Small intestine (tissue), 16 donors: Measurements from ENCODE around the gene PLA2G2A. TPM values are rescaled to one million over a fixed set of nuclear protein-coding genes. Genes with fewer than 3 reads are reported as not detected.

Source experiments
- DNase-seq, 2 donors: peaks; one replicate each; pipeline versions ENCODE4 v3.0.0 to v3.0.0-alpha.2; 2013
- FAIRE-seq: peaks from 2 replicates; lab custom pipeline; 2012; peaks lifted over from hg19 to GRCh38; lab: Jason Lieb, UNC
- H3K27ac ChIP-seq, 3 donors: one replicate each; pipeline ENCODE4 v1.5.1; 2013; ENCODE audit warnings: low read length in 2 of 3, mild to moderate bottlenecking in 2 of 3, control low read depth in 1 of 3, inconsistent platforms in 1 of 3, low read depth in 1 of 3, moderate library complexity in 1 of 3
- H3K27me3 ChIP-seq, 3 donors: one replicate each; pipeline ENCODE4 v1.6.1; 2013; ENCODE audit warnings: low read length in 3 of 3, inconsistent platforms in 1 of 3; ENCODE audit not compliant: control insufficient read depth in 3 of 3, insufficient read depth in 3 of 3
- H3K36me3 ChIP-seq, 3 donors: one replicate each; pipeline ENCODE4 v1.6.1; 2013; ENCODE audit warnings: low read length in 3 of 3, inconsistent platforms in 1 of 3, low read depth in 1 of 3, mild to moderate bottlenecking in 1 of 3, moderate library complexity in 1 of 3; ENCODE audit not compliant: control insufficient read depth in 3 of 3, insufficient read depth in 2 of 3
- H3K4me1 ChIP-seq, 3 donors: one replicate each; pipeline ENCODE4 v1.6.1; 2013; ENCODE audit warnings: low read length in 2 of 3, inconsistent platforms in 1 of 3, low read depth in 1 of 3, mild to moderate bottlenecking in 1 of 3, moderate library complexity in 1 of 3; ENCODE audit not compliant: control insufficient read depth in 3 of 3, insufficient read depth in 2 of 3
- H3K4me3 ChIP-seq, 3 donors: one replicate each; pipeline ENCODE4 v1.5.1; 2013; ENCODE audit warnings: low read length in 3 of 3, control low read depth in 1 of 3, inconsistent platforms in 1 of 3, low read depth in 1 of 3, mild to moderate bottlenecking in 1 of 3, moderate library complexity in 1 of 3
- H3K9me3 ChIP-seq, 2 donors: one replicate each; pipeline ENCODE4 v1.6.1; 2013; ENCODE audit warnings: low read depth in 1 of 2, low read length in 1 of 2; ENCODE audit not compliant: control insufficient read depth in 2 of 2, insufficient read depth in 1 of 2
- WGBS, 3 donors: extraction: QIAGEN DNeasy Blood & Tissue Kit; methylation state at CpG; one replicate each; pipeline ENCODE4 v1.1.7; 2013; 5-methylcytosine and 5-hydroxymethylcytosine counted together
- long read RNA-seq, 10 donors: transcript quantifications; one replicate each; lab custom pipeline, GENCODE V29; 2026
- polyA plus RNA-seq, 4 donors: library from polyadenylated mRNA; stranded (reverse) in 3 of 4; unstranded in 1 of 4; fragments of 200-250 nt in 3 of 4; fragments of 120-200 nt in 1 of 4; gene quantifications; one replicate each; pipeline versions ENCODE4 v1.2.1 to v1.2.3, GENCODE V29; 2013
- donor health status: healthy with polysubstance abuse.
- donor health status: control.
- donor health status: control.
- donor health status: Bipolar disorder and iron deficiency.
- donor health status: healthy.

Gene PLA2G2A
- 1,000 to 10,000 TPM in 1 of 4 donors, 100 to 1,000 TPM in 2, 10 to 100 TPM in 1; 83.6 to 1,925 (median 293) TPM for polyA plus RNA-seq
- long read RNA-seq, donor 1: 0 reads
- long read RNA-seq, donor 2, partial matches to known transcripts: 0 of 2 reads
- long read RNA-seq, donor 2, other reads (novel, unspliced or antisense): 0 of 2 reads
- long read RNA-seq, donor 3, transcript PLA2G2A-202 (5 exons, 974 nt): major isoform, 10 of 12 reads
- long read RNA-seq, donor 3, partial matches to known transcripts: 0 of 12 reads
- long read RNA-seq, donor 3, other reads (novel, unspliced or antisense): 0 of 12 reads
- long read RNA-seq, donor 4, partial matches to known transcripts: 0 of 2 reads
- long read RNA-seq, donor 4, other reads (novel, unspliced or antisense): 0 of 2 reads
- long read RNA-seq, donor 5, transcript PLA2G2A-202 (5 exons, 974 nt): major isoform, 37 of 67 reads
- long read RNA-seq, donor 5, partial matches to known transcripts: 28 of 67 reads
- long read RNA-seq, donor 5, other reads (novel, unspliced or antisense): 0 of 67 reads
- long read RNA-seq, donor 6, transcript PLA2G2A-202 (5 exons, 974 nt): major isoform, 7 of 10 reads
- long read RNA-seq, donor 6, partial matches to known transcripts: 0 of 10 reads
- long read RNA-seq, donor 6, other reads (novel, unspliced or antisense): 0 of 10 reads
- long read RNA-seq, donor 7: 0 reads
- long read RNA-seq, donor 8: 0 reads
- long read RNA-seq, donor 9: 0 reads
- long read RNA-seq, donor 10, transcript PLA2G2A-202 (5 exons, 974 nt): major isoform, 12 of 19 reads
- long read RNA-seq, donor 10, partial matches to known transcripts: 5 of 19 reads
- long read RNA-seq, donor 10, other reads (novel, unspliced or antisense): 0 of 19 reads

GRCh38 chr1:19979494-19979977, at the start of gene PLA2G2A:
Gene PLA2G2A (minus strand): TSS chr1:19979618. CDS start chr1:19978773, 845 bp downstream.
- FAIRE-seq (no peak), DNase-seq (peak in 1 of 2 donors; percentile 33)
- no peaks in the 10 kb centered on the region for H3K9me3 ChIP-seq
- no peak within 1 kb of the TSS for H3K27ac ChIP-seq
- peaks cover 0 to 28% (median 0%) of the 10 kb centered on the region in 3 donors for H3K4me1 ChIP-seq
- 71 to 82% (median 79%) methylated on average over 8 of the region's 8 CpGs for WGBS, 3 donors
- H3K36me3 ChIP-seq: peaks cover 0 to 4% (median 0%) of the 10 kb centered on the region in 3 donors
- H3K4me3 ChIP-seq: no peak within 1 kb of the TSS
- H3K27me3 ChIP-seq: no peaks in the 10 kb centered on the region

DNA sequence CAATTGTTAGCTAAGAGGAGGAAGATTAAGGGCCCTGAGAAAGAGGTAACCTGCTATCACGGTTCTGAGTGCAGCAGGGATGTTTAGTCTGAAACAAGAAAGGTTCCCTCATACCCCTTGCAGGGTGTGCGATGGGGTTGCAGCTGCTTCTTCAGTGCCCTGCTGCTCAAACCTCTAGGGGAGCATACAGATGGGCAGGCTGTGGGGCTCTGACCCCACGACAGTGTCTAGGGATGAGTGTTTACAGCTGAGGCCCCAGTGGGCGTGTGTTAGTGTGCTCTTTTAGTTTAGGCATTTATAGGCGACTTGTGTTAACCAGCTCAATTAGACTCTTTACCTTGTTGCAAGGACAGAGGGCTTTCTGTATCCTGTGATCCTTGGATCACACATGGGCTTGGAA, 49.3 kb upstream of the PLA2G2A start:
- Histone ChIP-seq H3K27ac (no peak overlapping the region), H3K27me3 (peaks cover 0 to 5% (median 0%) of the 10 kb centered on the region in 3 donors), H3K9me3 (peaks cover 0 to under 1% of the 10 kb centered on the region in 2 donors), H3K36me3 (no peaks in the 10 kb centered on the region), H3K4me1 (no peaks in the 10 kb centered on the region), H3K4me3 (no peak overlapping the region)
- FAIRE-seq (no peak), DNase-seq (no peak)
- 71 to 75% (median 71%) methylated on average over 5 of the region's 5 CpGs for WGBS, 3 donors

- Histone ChIP-seq H3K4me3 (no peak overlapping the region), H3K27ac (no peak overlapping the region), H3K36me3 (no peaks in the 10 kb centered on the region), H3K9me3 (peaks cover 0 to 5% of the 10 kb centered on the region in 2 donors), H3K27me3 (peaks cover 0 to 2% (median 0%) of the 10 kb centered on the region in 3 donors), H3K4me1 (no peaks in the 10 kb centered on the region)
- FAIRE-seq: no peak
- no peak for DNase-seq
- 72 to 83% (median 81%) methylated on average over 5 of the region's 5 CpGs for WGBS, 3 donors
These were observed 48.7 kb upstream of the PLA2G2A start for GRCh38 chr1:20028125-20028524.

- Histone ChIP-seq H3K36me3 (no peaks in the 10 kb centered on the region), H3K27me3 (peaks cover 0 to 4% (median 0%) of the 10 kb centered on the region in 3 donors), H3K4me1 (no peaks in the 10 kb centered on the region), H3K4me3 (no peak overlapping the region), H3K27ac (no peak overlapping the region), H3K9me3 (peaks cover 0 to 5% of the 10 kb centered on the region in 2 donors)
- 83 to 91% (median 86%) methylated on average over 1 of the region's 1 CpG for WGBS, 3 donors
- DNase-seq (no peak), FAIRE-seq (no peak)
These were observed 38.3 kb upstream of the PLA2G2A start for GRCh38 chr1:20017741-20018140.

DNA sequence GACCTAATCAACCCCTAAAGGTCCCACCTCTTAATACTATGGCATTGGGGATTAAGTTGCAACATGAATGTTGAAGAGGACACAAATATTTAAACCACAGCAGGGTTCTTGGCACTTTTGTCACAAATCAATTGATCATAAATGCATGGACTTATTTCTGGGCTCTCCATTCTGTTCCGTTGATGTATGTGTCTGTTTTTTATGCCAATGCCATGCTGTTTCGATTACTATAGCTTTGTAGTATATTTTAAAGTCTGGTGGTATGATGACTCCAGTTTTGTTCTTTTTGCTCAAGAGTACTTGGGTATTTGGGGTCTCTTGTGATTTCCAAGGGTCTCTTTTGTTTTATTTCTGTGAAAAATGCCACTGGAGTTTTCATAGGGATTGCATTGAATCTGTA, 34.7 kb upstream of the PLA2G2A start:
- peaks cover 0 to 5% of the 10 kb centered on the region in 2 donors for H3K9me3 ChIP-seq
- no peak overlapping the region for H3K4me3 ChIP-seq
- FAIRE-seq: no peak
- no peaks in the 10 kb centered on the region for H3K36me3 ChIP-seq
- no peaks in the 10 kb centered on the region for H3K4me1 ChIP-seq
- WGBS, 3 donors: 76 to 84% (median 79%) methylated on average over 2 of the region's 2 CpGs
- H3K27me3 ChIP-seq: peaks cover 0 to 3% (median 3%) of the 10 kb centered on the region in 3 donors
- no peak overlapping the region for H3K27ac ChIP-seq
- DNase-seq: no peak

- H3K36me3 ChIP-seq: no peaks in the 10 kb centered on the region
- peaks cover 0 to 5% (median 3%) of the 10 kb centered on the region in 3 donors for H3K27me3 ChIP-seq
- DNase-seq (no peak), FAIRE-seq (no peak)
- no peaks in the 10 kb centered on the region for H3K4me1 ChIP-seq
- H3K4me3 ChIP-seq: no peak overlapping the region
- WGBS, 3 donors: 29 to 62% (median 52%) methylated on average over 1 of the region's 1 CpG
- H3K9me3 ChIP-seq: no peaks in the 10 kb centered on the region
- no peak overlapping the region for H3K27ac ChIP-seq
These were observed 30.6 kb upstream of the PLA2G2A start for GRCh38 chr1:20010016-20010415.

DNA sequence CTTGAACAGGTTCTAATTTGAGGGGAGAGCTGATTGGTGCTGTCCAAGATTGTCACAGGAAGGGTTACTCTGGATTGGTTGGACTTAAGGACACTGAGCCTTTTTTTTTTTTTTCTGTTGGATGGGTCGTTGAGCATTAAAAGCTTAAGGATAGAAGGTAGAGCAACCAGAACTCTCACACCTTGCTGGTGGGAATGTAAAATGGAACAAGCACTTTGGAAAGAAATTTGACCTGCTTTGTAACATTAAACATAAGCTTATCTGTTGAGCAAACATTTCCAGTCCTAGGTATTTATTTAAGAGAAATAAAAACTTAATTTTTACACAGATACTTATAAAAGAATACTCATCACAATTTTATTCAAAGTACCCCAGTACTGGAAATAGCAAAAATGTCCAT, 29.8 kb upstream of the PLA2G2A start:
- FAIRE-seq: no peak
- DNase-seq: no peak
- Histone ChIP-seq H3K4me3 (no peak overlapping the region), H3K27me3 (peaks cover 0 to 5% (median 3%) of the 10 kb centered on the region in 3 donors), H3K36me3 (no peaks in the 10 kb centered on the region), H3K9me3 (no peaks in the 10 kb centered on the region), H3K27ac (no peak overlapping the region), H3K4me1 (no peaks in the 10 kb centered on the region)
- WGBS, 3 donors: 17 to 53% (median 32%) methylated on average over 1 of the region's 1 CpG

DNA sequence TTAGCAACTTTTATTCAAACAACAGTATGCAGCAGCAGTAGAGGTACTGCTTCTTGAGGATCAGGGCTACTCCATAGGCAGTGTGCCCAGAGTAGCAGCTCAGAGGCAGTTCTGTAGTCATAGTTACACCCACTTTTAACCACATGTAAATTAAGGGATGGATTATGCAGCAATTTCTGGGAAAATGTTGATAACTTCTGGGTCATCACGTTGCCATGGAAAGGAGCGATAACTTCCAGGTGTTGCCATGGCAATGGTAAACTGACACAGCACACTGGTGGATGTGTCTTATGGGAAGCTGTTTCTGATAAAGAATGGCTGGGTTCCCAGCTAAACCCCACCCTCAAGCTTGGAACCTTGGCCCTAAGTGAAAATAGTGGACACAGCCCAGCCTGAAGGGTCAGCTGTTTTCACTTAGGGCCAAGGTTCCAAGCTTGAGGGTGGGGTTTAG, 29.0 kb upstream of the PLA2G2A start:
- no peaks in the 10 kb centered on the region for H3K4me1 ChIP-seq
- FAIRE-seq: no peak

More for the DNA sequence above, 29.0 kb upstream of the PLA2G2A start:
- Histone ChIP-seq H3K27ac (no peak overlapping the region), H3K9me3 (no peaks in the 10 kb centered on the region), H3K36me3 (no peaks in the 10 kb centered on the region), H3K4me3 (no peak overlapping the region), H3K27me3 (peaks cover 0 to 5% (median 3%) of the 10 kb centered on the region in 3 donors)
- DNase-seq: no peak
- WGBS, 3 donors: 38 to 59% (median 56%) methylated on average over 2 of the region's 2 CpGs
